Right atrium auricular region (tissue), 2 donors: Measurements from ENCODE around the gene PEX7. TPM values are rescaled to one million over a fixed set of nuclear protein-coding genes. Genes with fewer than 3 reads are reported as not detected.
"Not testable (repeated sequence)": the region's sequence is repeated elsewhere in the genome, so short reads cannot be mapped to it uniquely, and the experiment has no call there.

ENCODE experiments used
- DNase-seq: peaks from one replicate; pipeline ENCODE4 v3.0.0-alpha.2; 2019; ENCODE audit warnings: low spot score
- H3K27ac ChIP-seq, 2 donors: fragments of 200-600 bp; sonication (generic); 1 replicate in 1 of 2; 2 replicates in 1 of 2; pipeline ENCODE4 v1.5.1; 2016 to 2019
- H3K27me3 ChIP-seq, 2 donors: fragments of 200-600 bp; sonication (generic); one replicate each; pipeline versions ENCODE4 v1.5.1 to v1.6.0; 2017 to 2019
- H3K36me3 ChIP-seq: fragments of 200-600 bp; sonication (generic); one replicate; pipeline ENCODE4 v1.5.1; 2016
- H3K4me1 ChIP-seq, 2 donors: fragments of 200-600 bp; sonication (generic); one replicate each; pipeline versions ENCODE4 v1.5.1 to v1.6.0; 2017 to 2019
- H3K4me3 ChIP-seq, 2 donors: fragments of 200-600 bp; sonication (generic); 1 replicate in 1 of 2; 2 replicates in 1 of 2; pipeline ENCODE4 v1.5.1; 2017 to 2019; ENCODE audit warnings: mild to moderate bottlenecking in 1 of 2, moderate library complexity in 1 of 2
- H3K9me3 ChIP-seq, 2 donors: fragments of 200-600 bp; sonication (generic); one replicate each; pipeline ENCODE4 v1.5.1; 2019
- total RNA-seq, 2 donors: library from RNA; depleted of rRNA; stranded (reverse); fragments of >200 nt; gene quantifications; one replicate each; pipeline ENCODE4 v1.1.0, GENCODE V29; 2016
- TF ChIP-seq, protein P1 (sequence below), 2 donors: fragments of 200-600 bp; sonication (generic); IDR thresholded peaks; one replicate each; pipeline ENCODE4 v1.5.1; 2019; ENCODE audit warnings: antibody characterized with exemption in 2 of 2

PEX7 gene
- total RNA-seq, 2 donors from 2014 or later, result 7.2 to 14.5 TPM

DNA sequence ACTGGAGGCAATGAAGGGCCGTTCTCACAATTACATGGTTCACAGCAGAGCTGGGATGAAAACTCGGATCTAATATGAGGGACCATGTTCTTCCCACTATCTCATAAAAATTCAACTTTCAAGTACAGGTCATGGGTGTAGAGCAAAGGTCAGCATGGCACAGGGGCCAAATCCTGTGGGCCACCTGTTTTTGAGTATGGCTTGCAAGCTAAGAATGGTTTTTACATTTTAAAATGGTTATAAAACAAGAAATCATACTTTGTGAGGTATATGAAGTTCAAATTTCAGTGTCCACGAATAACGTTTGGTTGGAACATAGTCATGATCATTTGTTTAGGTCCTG lies 34.7 kb upstream of the PEX7 start:
- no peaks in the 10 kb centered on the region for H3K36me3 ChIP-seq
- H3K27ac ChIP-seq, result no peak overlapping the region
- H3K4me3 ChIP-seq, result no peak overlapping the region
- H3K27me3 ChIP-seq, result no peaks in the 10 kb centered on the region
- H3K9me3 ChIP-seq, result no peaks in the 10 kb centered on the region
- TF ChIP-seq, protein P1, sequence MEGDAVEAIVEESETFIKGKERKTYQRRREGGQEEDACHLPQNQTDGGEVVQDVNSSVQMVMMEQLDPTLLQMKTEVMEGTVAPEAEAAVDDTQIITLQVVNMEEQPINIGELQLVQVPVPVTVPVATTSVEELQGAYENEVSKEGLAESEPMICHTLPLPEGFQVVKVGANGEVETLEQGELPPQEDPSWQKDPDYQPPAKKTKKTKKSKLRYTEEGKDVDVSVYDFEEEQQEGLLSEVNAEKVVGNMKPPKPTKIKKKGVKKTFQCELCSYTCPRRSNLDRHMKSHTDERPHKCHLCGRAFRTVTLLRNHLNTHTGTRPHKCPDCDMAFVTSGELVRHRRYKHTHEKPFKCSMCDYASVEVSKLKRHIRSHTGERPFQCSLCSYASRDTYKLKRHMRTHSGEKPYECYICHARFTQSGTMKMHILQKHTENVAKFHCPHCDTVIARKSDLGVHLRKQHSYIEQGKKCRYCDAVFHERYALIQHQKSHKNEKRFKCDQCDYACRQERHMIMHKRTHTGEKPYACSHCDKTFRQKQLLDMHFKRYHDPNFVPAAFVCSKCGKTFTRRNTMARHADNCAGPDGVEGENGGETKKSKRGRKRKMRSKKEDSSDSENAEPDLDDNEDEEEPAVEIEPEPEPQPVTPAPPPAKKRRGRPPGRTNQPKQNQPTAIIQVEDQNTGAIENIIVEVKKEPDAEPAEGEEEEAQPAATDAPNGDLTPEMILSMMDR (IDR thresholded peaks at IDR 0.05), result no peak
- DNase-seq, result no peak
- peaks cover 0 to 22% of the 10 kb centered on the region in 2 donors for H3K4me1 ChIP-seq

DNA sequence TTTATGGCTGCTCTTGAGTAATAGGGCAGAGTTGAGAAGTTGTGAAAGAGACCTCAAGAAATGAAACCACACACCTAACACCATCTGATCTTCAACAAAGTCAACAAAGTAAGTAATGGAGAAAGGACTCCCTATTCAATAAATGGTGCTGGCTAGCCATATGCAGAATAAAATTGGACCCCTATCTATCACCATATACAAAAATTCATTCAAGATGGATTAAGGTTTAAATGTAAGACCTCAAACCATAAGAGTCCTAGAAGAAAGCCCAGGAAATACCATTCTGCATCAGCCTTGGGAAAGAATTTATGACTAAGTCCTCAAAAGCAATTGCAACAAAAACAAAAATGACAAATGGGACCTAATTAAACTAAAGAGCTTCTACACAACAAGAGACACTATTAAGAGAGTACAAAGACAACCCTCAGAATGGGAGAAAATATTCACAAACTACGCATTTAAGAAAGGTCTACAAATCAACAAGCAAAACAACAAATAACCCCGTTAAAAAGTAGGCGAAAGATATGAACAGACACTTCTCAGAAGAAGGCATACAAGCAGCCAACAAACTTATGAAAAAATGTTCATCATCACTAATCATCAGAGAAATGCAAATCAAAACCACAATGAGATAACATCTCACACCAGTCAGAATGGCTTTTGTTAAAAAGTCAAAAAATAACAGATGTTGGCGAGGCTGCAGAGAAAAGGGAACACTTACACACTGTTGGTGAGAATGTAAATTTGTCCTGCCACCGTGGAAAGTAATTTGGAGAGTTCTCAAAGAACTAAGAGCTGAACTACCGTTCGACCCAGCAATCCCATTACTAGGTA lies 34.1 kb upstream of the PEX7 start:
- no peaks in the 10 kb centered on the region for H3K27me3 ChIP-seq
- TF ChIP-seq, protein P1 (IDR thresholded peaks at IDR 0.05), result no peak
- peaks cover 0 to 27% of the 10 kb centered on the region in 2 donors for H3K4me1 ChIP-seq
- no peak overlapping the region for H3K27ac ChIP-seq
- H3K4me3 ChIP-seq, result no peak overlapping the region
- no peaks in the 10 kb centered on the region for H3K36me3 ChIP-seq
- no peak for DNase-seq
- H3K9me3 ChIP-seq, result no peaks in the 10 kb centered on the region

DNA sequence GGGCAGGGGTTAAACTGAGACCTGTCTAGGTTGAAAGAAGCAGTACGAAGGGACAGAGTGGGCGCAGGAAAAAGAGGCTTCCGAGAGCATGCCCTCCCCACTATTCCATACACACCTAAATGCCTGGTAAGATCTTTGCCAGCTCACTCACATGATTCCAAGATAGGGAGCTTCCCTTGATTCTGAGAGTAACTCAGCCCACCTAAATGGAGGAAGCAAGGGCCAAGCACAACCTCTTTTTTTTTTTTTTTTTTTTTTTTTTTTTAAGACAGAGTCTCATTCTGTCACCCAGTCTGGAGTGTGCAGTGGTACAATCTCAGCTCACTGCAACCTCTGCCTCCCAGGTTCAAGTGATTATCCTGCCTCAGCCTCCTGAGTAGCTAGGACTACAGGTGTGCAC lies 33.0 kb upstream of the PEX7 start:
- H3K4me1 ChIP-seq, result peaks cover 0 to 27% of the 10 kb centered on the region in 2 donors
- not testable (repeated sequence) for H3K27ac ChIP-seq, H3K4me3 ChIP-seq

DNA sequence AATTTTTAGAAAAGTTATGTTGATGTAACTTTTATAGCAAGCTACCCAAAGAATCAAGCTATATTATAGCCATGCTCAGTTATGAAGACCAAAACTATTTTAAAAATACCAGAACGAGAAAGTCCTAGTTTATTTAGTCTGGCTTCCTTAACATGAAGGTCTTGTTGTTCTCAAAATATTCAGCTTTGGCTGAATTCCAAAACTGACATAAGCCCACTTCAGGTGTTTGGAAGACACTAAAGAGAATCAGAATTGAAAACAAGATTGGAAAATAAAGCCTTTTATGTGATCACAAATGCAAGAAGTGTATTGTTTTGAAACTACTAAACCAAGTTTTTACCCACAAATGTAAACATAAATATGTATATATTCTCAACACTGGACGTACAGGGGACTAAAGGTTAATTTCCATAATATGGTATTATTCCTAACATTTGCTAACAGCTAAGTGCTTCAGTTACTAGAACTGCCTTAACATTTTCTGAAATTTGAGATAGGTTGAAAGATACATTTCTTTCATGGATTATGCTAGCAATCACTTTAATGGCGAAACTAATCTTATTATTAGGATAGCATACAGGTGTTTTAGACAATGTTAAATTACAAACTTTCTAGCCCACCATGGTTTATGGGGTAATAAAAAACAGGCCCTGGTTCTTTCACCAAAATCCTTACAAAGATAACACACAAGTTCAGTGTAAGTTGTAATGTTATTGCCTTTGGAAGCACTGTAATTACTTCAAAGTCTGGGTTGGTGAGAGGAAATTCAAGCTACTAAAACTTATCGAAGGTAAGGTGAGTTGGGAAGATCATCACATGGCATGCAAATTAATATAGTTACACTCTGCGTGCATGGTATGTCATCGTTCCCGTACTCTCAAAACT lies 31.7 kb upstream of the PEX7 start:
- peaks cover 0 to 20% of the 10 kb centered on the region in 2 donors for H3K4me1 ChIP-seq
- no peak for DNase-seq

More for the DNA sequence above, 33.0 kb upstream of the PEX7 start:
- not testable (repeated sequence) for DNase-seq, H3K36me3 ChIP-seq, H3K9me3 ChIP-seq, H3K27me3 ChIP-seq

DNA sequence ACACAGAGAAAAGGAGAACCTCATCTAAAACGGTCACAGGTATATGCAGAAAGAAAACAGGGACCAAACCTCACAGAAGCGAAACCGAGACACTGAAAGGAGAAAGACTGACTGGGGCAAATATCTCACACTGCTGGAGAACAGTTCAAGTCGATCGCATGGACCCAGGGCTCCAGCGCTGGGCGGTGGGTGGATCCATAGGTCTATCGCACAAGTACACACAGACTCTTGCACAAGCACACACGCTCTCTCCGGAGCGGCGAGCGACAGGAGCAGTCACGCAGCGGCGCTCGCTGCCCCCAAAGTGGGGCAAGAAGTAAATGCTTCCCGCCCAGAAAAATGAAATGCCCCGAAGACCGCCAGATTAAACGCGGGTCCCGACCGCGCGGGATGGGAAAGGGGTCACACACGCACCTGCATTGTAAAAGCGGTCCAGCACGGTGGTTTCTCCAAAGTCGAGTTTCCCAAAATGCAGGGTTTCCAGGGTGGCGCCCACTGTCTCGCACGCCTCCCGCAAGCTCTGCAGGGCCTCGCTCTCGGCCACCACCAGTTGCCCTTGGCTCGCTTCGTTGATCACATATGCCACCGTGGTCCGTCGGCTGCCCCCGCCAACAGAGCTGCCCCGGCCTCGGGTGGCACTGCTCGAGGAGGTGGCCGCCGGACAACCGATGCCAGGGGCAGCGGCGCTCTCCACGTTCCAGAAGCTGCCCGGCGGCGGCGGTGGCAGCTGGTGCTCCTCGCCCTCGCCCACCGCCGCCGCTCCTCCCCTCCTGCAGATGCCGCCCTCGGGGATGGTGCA lies 30.9 kb upstream of the PEX7 start:
- Histone ChIP-seq H3K4me1 (peaks cover 0 to 13% of the 10 kb centered on the region in 2 donors), H3K9me3 (no peaks in the 10 kb centered on the region), H3K27ac (peak overlapping the region; percentile 87 to 91), H3K4me3 (peak overlapping the region; percentile 68 to 92), H3K36me3 (no peaks in the 10 kb centered on the region), H3K27me3 (no peaks in the 10 kb centered on the region)
- peak; percentile 87 for DNase-seq
- TF ChIP-seq, protein P1 (IDR thresholded peaks at IDR 0.05), result no peak

More for the DNA sequence above, 31.7 kb upstream of the PEX7 start:
- H3K27me3 ChIP-seq, result no peaks in the 10 kb centered on the region
- TF ChIP-seq, protein P1 (IDR thresholded peaks at IDR 0.05), result no peak
- no peaks in the 10 kb centered on the region for H3K9me3 ChIP-seq
- H3K27ac ChIP-seq, result peak overlapping the region; percentile 87 to 91
- H3K4me3 ChIP-seq, result peak overlapping the region; percentile 68 to 92
- no peaks in the 10 kb centered on the region for H3K36me3 ChIP-seq
